ENCODE measurements around the gene TM7SF2.

- no peak for TF ChIP-seq CTCF (IDR thresholded peaks at IDR 0.05 in 8 of 11, conservative IDR thresholded peaks at IDR 0.05 in 3 of 11)
- TF ChIP-seq POLR2A (IDR thresholded peaks at IDR 0.05), result no peak
- no peak for TF ChIP-seq POLR2AphosphoS5 (IDR thresholded peaks at IDR 0.05)
These were observed 24.9 kb downstream of the TM7SF2 start for GRCh38 chr11:65136515-65137096.

Measured in spleen (tissue), 7 donors.